Upper lobe of left lung (tissue), 4 donors: ENCODE data around the gene JRKL.

Source experiments
- CTCF ChIP-seq, 6 experiments: fragments of 450-650 bp in 4 of 6; fragments of 200-600 bp in 2 of 6; sonication (generic) in 2 of 6; IDR thresholded peaks; one replicate each; pipeline ENCODE4 v1.5.1; 2016 to 2019; ENCODE audit warnings: antibody characterized with exemption in 6 of 6
- POLR2AphosphoS5 ChIP-seq, 2 donors: sonication (generic); formaldehyde crosslinking; IDR thresholded peaks; one replicate each; pipeline ENCODE4 v1.5.1; 2017; ENCODE audit warnings: antibody characterized with exemption in 2 of 2

GRCh38 chr11:96342961-96343711 is 46.7 kb upstream of the JRKL start, which contains the start of gene MAML2:
- TF ChIP-seq CTCF (IDR thresholded peaks at IDR 0.05) (peak; percentile 91 to 99 (median 94)), POLR2AphosphoS5 (IDR thresholded peaks at IDR 0.05) (peak; percentile 23 to 56)
